Fibroblast of the aortic adventitia (primary cell): ENCODE results near the gene IL34. TPM values are rescaled to one million over a fixed set of nuclear protein-coding genes. Genes with fewer than 3 reads are reported as not detected.

Experiments used
- DNase-seq: peaks from one replicate; pipeline ENCODE4 v3.0.0-alpha.2; 2010; ENCODE audit warnings: low read depth
- H3K4me3 ChIP-seq: 2 replicates; pipeline ENCODE4 v1.5.1; 2011; ENCODE audit warnings: low read depth, mild to moderate bottlenecking, control low read depth, low read length, moderate library complexity
- total RNA-seq: library from RNA; depleted of rRNA; stranded (reverse); fragments of >200 nt; gene quantifications from 2 replicates; pipeline ENCODE4 v1.2.3, GENCODE V29; 2012; ENCODE audit warnings: low replicate concordance
- TF ChIP-seq, protein P1 (sequence below): IDR thresholded peaks from 2 replicates; pipeline ENCODE4 v1.5.1; 2011; ENCODE audit warnings: mild to moderate bottlenecking, low read length, control low read depth, inconsistent platforms; ENCODE audit not compliant: insufficient read depth

Gene IL34
- total RNA-seq, 1 donor, result 10.9 TPM

DNA sequence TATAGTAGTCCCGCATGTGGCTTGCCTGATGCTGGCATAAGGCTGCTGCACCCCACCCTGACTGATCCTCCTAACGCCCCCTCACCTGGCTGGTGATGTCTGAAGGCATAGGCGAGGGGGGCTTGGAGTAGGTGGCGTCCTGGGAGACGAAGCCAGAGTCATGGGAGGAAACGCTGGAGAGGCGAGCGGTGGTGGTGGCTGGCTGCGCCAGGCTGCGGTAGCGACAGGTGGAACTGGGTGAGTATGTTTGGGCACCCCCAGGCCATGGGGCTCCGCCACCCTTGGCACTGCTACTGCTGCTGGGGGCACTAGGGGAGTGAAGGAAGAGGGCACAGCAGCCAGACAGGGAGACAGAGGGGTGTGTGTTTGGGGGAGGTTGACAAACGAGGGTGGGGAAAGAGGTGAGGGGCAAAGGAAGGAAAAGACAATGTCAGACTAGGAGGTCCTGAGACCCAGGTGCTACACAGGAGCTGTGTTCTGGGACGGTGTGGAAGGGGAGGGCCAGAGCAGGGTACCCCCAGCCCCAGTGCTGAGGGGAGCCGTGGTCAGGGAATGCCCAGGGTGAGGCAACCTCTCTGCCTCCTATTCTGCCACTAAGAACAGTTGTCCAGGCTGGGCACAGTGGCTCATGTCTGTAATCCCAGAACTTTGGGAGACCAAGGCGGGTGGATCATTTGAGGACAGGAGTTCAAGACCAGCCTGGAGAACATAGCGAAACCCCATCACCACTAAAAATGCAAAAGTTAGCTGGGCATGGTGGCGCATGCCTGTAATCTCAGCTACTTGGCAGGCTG lies 28.1 kb downstream of the IL34 start:
- H3K4me3 ChIP-seq, result no peak overlapping the region
- no peak for DNase-seq
- TF ChIP-seq, protein P1, sequence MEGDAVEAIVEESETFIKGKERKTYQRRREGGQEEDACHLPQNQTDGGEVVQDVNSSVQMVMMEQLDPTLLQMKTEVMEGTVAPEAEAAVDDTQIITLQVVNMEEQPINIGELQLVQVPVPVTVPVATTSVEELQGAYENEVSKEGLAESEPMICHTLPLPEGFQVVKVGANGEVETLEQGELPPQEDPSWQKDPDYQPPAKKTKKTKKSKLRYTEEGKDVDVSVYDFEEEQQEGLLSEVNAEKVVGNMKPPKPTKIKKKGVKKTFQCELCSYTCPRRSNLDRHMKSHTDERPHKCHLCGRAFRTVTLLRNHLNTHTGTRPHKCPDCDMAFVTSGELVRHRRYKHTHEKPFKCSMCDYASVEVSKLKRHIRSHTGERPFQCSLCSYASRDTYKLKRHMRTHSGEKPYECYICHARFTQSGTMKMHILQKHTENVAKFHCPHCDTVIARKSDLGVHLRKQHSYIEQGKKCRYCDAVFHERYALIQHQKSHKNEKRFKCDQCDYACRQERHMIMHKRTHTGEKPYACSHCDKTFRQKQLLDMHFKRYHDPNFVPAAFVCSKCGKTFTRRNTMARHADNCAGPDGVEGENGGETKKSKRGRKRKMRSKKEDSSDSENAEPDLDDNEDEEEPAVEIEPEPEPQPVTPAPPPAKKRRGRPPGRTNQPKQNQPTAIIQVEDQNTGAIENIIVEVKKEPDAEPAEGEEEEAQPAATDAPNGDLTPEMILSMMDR, result no peak

DNA sequence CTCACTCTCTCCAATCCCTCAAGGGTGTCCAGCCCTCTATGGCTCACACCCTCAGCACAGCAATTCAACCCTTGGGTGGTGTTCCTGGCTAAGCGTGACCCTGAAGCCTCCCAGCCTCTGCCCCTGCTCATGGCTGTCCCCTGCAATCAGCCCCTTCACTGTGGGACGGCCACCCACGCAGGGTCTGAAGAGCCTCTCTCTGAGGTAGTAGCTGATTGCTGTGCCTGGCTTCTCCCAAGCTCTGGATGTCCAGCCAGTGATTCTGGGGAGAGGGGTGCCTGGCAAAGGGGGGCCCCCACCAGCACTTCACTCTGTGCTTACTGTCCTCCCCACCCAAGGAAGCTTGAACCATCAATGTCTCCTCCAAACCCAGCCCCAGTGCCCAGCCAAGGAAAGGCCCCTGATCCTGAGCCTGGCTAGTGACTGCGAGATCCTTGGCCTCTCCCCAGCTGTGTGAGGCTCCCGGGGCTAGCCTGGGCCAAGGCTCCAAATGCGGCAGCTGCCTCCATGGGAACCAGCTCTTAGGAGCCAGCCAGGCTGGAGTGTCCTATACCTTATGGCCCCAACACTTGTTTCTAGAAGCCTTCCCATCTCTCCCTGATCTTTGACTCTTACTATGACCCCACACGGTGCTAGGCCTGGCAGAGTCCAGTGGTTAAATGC lies 29.6 kb downstream of the IL34 start:
- DNase-seq, result no peak
- H3K4me3 ChIP-seq, result no peak overlapping the region
- TF ChIP-seq, protein P1, result no peak

DNA sequence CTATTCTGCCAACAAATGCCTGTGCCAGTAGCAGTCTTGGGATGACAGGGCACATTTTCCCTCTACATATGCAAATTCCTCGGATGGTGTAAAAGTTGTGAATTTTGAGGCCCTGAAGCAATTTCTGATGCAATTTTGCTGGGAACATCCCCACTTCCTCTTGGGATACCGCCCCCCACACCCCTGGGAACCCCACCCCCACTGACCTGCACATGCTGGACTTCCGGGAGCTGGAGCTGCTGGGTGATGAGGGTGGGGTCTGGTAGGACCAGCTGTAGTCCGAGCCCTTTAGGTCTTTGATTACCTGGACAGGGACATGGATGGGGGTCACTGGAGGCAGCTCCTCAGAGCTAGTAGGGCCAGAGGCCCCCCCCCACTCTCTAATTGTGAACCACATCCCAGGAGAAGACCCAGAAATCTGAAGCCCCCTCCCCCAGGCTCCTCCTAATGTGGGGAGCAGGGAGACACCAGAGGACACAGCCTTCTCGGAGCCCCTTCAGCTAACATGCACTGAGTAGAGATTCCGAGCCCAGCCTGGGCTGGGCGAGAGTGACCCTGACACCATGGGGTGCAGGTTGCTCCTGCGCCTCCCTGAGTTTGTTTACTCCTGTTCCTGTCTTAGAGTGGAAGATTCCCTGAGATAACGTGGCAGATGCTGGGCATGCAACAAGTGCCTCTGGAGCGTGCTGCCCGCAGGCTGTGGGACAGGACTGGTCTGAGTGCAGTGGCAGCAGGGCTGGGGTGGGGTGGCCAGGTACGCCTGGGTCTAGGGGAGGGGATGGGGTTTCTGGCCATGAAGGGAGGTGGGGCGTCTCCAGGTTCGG lies 30.5 kb downstream of the IL34 start:
- TF ChIP-seq, protein P1, result no peak
- no peak overlapping the region for H3K4me3 ChIP-seq
- DNase-seq, result no peak

DNA sequence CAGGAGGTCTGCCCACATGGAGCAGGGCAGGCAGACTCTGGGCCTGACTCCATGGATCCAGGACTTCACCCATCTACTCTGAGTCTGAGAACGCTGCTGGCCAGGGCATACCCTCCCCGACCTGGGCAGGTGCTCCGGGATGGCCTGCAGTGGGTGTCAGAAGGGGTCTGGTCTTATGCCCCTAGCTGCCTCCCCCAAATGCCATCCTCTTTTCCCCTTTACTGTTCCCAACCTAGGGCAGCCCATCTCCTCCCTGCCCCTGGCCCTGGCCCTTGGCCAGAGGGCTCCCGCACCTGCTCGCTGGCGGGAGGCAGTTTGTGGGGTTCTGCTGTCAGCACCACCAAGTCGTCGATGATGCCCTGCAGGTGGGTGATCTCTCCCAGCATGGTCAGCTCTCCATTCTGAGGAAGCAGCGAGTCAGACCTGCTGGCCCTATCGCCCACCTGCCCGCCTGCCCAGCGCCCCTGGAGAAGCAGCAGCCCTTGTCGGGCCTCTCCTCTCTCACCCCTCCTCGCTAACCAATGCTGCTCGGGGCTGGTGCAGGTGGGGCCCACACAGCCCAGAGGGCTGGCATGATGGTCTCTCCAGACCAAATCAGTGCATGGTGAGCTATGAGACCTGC lies 31.3 kb downstream of the IL34 start:
- H3K4me3 ChIP-seq, result no peak overlapping the region
- no peak for DNase-seq
- TF ChIP-seq, protein P1, result no peak

DNA sequence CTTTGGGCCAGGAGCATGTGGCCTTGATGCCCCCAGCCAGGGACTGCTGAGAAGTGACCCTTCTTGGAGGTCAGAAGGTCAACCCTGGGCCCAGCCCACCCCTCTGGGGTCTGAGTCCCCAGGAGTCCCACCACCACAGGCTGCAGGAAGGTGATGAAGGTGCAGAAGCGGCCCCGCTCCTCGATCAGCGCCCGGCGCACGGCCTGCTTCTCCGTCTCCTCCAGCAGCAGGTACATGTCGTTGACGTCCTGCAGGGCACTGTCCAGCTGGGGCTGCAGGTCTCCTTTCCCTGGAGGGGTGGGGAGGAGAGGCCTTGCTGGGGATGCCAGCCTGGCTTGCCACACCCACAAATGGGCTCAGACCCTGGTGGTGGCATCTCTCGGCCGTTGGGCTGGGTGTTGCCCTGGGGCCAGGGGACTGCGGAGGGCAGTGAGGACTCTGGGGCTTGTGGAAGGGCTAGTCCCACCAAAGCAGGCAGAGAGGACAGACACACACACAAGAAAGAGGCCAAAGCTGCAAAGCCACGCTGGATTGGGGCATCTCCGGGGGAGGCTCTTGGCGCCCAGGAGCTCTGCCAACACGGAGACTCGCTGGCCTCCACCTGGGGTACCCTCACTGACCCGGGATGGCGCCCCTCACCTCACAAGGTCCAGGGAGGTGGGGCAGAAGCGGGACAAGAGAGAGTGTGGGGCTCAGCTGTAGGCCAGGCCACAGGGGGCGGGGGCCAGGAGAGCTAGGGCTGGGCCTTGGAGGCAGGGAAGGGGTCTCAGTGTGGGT lies 31.9 kb downstream of the IL34 start:
- TF ChIP-seq, protein P1, result no peak
- no peak overlapping the region for H3K4me3 ChIP-seq
- DNase-seq, result no peak
